Measurements from ENCODE around the gene SEMA4C.
"Not testable (repeated sequence)": the region's sequence is repeated elsewhere in the genome, so short reads cannot be mapped to it uniquely, and the experiment has no call there.

Gene SEMA4C

DNA sequence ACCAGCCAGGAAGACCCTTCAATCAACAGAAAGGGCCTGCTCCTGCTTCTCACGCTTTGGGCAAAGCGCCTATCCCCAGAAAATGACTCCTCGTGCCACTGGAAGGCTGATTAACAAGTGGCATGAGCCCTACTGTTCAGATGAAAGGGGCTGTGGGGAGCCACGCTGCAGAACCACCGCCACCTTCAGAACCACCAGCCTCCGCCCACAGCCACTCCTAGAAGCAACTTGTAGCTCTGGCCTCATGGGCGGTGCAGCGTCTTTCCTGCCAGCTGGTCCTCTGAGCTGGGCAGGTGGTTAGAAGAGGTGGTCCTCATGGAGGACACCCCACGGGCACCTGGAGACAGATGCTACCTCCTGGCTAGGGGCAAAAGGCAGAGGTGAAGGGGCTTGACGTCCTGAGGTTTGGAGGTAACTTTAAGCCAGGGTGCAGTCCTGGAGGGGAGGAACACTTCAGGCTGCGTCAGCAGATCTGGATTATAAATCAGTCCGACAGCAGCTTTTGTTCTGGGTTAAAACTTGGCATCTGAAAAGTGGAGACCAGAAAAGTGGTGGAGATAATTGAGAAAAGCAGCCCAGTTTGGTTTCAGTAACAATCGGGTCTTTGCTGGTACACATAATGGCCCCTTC lies 861 bp upstream of the SEMA4C start:
- Histone ChIP-seq H3K27ac (peak overlapping the region in 20 of 21 experiments; percentile 26 to 99 (median 97)), H3K4me3 (peak overlapping the region; percentile 58 to 96 (median 80))

DNA sequence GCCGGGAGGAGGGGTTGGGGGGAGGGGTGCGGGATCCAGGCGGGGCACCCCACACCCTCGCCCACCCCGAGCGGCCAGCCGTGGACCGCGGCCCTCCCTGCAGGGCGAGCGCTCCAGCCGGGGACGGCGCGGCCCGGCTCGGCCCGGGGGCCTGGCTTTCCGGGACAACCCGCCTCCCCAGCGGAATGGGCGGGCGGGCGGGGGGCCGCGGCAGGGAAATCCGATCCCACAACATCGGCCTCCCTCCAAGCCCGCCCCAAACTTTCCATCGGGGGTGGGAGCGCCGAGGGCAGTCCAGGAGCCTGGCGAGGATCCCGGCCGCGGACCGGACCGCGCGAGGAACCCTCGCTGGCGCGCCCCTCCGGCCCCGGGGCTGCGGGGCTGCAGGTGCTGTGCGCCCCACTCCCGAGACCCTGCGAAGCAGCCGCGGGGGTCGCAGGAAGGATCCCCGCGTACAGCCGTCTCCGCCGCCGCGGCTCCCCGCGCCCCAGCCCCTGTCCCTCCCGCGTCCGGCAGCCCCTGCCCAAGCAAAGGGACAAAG lies 529 bp downstream of the SEMA4C start:
- H3K4me3 ChIP-seq, result peak overlapping the region; percentile 58 to 96 (median 80)
- peak overlapping the region; percentile 88 to 99 (median 97) for H3K27ac ChIP-seq

DNA sequence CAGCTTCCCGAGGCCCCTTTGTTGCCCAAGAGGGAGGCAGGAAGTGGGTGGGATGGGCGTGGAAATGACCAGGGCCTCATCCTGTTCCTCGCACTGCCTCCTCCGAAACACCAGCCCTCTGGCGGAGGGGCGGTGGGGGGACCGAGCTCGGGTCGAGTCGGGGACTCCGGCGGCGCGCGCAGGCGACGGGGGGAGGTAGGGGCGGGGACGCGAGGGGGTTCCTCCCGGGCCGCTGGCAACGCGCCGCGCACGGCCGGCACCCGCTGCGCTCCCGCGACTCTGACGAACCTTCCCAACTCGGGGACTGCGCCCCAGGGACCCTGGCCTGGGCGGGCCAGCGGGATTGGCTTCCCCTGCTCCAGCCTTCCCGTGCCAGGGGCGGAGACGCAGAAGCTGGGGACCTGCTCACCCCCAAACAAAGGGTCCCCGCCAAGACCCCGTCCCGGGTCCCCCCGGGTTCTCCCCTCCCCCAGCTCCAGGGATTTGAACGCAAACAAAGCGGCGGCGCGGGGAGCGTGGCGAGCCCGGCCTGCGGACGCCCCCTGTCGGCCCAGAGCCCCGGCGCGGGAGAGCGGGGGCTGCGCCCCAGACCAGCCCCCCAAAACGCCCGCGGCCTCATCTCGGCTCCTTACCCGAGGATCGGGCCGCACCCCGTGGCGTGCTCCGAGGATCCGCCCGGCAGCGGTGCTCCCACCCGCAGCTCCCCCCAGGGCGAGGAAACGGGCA lies 1.2 kb downstream of the SEMA4C start:
- Histone ChIP-seq H3K4me3 (peak overlapping the region; percentile 58 to 96 (median 80)), H3K27ac (peak overlapping the region; percentile 88 to 99 (median 97))

DNA sequence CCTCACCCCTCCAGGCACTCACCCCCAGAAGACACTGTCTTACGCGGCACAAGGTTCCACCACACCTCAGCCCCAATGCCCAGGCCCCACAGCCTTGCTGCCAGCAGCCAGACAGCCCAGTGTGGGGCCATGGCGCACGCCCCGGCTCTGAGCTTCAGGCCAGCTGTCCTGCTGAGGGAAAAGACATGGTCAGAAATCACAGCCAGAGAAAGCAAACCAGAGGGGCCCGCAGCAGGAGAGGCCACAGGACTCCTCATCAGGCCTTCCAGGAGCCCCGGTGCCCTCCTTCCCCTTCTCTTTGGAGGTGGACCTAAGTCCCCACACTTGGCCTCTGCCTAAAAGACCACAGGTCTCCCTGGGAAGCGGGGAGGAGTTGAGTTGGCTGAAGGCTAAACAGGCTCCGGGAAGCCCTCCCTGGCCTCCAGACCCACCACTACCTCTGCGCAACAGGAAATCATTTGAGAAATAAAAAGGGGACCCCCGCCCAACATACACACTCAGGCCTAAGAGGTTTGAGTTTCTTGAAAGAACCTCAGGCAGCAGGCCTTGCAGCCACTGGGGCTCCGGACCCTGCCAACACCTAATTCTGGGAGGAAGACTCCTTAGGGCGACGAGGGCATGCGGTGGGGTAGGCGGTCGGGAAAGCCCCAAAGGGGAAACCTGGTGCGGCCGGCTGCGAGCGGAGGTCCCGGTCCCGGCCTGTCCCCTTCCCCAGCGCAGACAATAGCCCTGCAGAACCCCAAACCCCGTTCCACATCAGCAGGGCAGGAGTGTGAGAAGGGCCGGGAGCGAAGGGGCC lies 1.9 kb downstream of the SEMA4C start:
- peak overlapping the region in 20 of 21 experiments; percentile 88 to 99 (median 97) for H3K27ac ChIP-seq
- H3K4me3 ChIP-seq, result peak overlapping the region; percentile 58 to 96 (median 80)

DNA sequence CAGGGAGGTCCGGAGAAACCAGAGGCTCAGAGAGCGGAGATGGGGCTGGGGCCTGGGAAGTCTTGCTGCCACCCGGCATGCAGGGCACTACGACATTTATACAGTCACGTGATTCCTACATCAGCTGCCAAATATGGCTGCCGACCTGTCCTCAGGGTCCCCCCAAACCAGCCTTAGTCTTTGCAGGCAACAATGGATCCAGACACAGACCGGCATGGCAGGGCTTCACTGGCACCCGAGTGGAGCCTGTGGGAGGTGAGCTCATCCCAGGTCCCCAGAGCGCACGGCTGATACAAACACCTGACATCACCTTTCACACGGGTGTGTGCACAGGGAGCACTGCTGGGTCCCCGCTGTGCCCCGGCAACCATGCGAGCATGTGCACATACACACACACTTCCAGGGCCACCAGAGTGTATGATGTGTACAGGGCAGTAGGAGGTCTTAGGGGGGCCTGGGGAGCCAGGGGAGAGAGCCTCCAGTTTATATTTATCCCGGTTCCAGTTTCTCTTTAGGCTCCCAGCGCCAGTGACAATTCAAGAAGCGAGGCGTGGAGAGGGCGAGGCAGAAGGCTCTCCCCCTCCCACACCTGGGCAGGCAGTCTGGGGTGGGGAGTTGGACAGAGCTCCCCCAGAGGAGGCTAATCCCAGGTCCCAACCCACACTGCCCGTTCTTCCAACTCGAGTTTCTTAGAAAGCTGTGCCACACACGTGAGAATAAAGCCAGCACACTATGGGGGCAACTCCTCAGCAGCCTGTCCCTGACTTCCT lies 2.7 kb downstream of the SEMA4C start:
- peak overlapping the region in 20 of 21 experiments; percentile 5 to 99 (median 97) for H3K27ac ChIP-seq

DNA sequence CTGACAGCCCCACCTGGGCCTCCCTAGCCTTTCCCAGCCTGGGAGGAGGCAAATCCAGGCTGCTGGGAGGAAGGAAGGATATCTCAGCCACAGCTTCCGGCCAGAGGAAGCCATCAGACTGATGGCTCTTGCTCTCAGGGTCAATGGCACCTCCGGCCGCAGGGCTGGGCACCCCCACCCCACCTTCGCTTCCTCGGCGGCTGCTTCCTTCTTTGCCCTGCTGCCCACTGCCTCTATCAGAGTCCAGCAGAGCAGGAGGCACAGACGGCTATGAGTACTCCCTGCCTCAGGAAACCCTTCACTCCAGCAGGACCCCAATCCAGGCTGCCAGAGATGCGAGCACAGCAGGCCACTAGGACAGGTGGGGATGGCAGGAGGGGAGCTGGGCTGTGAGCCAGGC lies 3.3 kb downstream of the SEMA4C start:
- H3K4me3 ChIP-seq, result peak overlapping the region in 1 of 7 experiments; percentile 80
- peak overlapping the region in 12 of 21 experiments; percentile 1 to 99 (median 28) for H3K27ac ChIP-seq

More for the DNA sequence above, 2.7 kb downstream of the SEMA4C start:
- H3K4me3 ChIP-seq, result peak overlapping the region; percentile 58 to 96 (median 80)

DNA sequence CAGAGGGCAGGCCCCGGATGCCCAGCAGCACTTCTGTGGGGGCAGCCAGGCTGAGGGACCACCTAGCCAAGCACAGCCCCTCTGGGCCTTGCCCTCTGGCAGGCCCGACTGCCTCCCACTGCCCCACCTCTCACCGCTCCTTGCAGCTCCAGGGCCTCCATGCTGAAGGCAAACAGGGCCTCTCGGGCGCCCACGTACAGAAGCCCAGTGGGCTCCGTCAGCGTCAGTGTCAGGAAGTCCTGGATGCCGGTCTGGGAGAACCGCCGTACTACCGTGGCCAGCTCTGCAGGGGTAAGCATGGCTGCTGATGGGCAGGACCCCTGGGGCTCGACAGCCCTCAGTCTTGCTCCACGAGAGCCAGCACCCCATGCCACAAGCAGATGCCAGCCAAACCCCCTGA lies 3.7 kb downstream of the SEMA4C start:
- Histone ChIP-seq H3K4me3 (no peak overlapping the region), H3K27ac (peak overlapping the region in 5 of 21 experiments; percentile 1 to 99 (median 38))

DNA sequence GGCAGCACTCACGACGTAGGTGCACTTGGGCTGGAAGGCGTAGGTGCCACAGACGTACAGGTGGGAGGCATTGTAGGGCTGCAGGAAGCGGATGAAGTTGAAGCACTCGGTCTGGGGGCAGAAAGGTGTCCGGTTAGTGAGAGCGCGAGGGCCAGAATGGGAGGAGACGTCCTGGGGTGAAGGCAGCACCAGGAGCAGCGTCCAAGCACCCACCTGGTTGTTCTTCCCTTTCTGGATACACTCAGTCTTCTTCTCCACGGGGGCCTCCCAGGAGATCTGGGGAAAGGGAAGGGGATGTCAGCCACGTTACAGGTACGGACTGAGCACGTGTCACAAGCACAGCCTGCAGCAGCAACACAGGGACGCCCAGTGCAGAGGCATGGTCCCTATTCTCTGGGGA lies 4.2 kb downstream of the SEMA4C start:
- no peak overlapping the region for H3K27ac ChIP-seq
- H3K4me3 ChIP-seq, result no peak overlapping the region

DNA sequence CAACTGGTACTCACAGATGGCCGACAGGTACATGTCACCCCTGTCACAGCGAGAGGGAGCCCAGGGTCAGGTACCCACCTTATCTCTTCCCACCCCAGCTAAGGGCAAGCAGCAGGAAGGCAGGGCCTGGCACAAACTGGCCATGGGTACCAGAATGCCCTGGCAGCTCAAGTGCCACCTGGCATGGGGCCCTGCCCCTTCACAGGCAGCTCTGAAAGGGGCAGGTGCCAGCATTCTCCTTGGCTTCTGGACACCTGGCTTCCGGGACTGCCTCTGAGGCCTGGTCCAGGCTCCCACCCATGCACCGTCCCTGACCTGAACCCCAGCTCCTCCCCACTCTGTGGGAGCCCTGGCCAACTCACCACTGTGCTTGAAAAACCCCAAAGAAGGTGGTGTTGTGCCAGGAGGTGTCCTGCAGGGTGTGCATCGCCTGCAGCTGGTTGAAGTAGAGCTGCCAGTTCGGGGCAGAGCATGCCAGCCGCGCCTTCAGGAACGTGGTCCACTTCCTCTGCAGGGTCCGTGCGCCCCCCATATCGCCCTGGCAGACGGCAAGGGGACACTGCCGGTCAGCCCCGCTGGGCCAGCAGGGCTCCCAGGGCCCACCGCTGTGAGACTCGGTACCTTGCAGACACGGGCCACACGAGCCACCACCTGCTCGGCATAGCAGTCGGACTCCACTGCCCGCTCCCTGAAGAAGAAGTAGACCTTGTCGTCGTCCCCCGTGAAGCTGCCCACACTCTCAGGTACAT lies 5.4 kb downstream of the SEMA4C start:
- H3K4me3 ChIP-seq, result no peak overlapping the region
- H3K27ac ChIP-seq, result peak overlapping the region in 1 of 21 experiments; percentile 18

DNA sequence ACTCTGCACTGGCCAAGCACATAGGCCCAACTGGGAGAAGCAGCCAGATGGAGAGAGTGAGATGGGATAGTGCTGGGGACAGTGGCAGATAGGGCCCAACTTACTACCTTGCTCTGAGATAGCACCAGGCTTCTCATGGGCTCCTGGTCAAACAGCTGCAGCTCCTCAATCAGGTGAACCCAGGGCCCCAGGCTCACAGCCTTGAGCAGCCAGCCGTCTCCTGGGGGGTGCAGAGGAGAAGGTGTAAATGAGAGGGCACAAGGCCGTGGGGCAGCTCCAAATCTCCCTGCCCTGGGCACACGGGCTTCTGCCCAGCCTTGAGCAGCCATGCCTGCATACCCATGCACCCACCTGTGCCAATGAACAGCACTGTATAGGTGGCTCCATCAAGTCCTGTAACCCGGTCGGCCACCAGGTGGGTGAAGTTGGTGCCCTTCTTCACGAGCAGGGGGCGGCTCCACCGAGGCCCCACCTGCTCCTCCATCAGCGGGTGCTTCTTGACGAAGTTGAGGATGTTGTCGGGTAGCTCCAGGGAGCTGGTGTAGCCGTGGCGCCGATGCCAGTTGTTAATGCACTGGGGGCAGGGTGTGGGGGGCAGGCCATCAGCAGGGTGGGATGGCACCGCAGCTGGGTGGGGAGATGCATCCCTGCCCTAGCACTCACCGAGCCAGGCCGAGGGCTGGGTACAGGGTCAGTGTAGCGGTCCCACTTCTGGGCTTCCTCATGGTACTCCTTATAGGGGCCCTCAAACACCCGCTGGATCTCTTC lies 6.1 kb downstream of the SEMA4C start:
- Histone ChIP-seq H3K27ac (no peak overlapping the region), H3K4me3 (no peak overlapping the region)

DNA sequence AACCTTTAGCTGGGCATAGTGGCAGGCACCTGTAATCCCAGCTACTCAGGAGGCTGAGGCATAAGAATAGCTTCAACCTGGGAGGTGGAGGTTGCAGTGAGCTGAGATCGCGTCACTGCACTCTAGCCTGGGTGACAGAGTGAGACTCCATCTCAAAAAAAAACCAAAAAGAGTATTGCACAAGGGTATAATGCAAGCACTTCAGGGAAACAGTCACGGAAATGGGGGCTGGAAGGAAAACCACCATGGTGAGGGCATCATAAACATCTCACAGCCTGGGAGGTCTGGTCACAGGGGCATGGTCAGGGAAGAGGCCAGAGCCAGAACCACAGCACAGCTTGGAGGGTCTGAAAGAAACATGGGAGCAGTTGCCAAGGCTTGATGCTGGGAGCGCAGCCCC lies 6.8 kb downstream of the SEMA4C start:
- not testable (repeated sequence) for H3K27ac ChIP-seq, H3K4me3 ChIP-seq

DNA sequence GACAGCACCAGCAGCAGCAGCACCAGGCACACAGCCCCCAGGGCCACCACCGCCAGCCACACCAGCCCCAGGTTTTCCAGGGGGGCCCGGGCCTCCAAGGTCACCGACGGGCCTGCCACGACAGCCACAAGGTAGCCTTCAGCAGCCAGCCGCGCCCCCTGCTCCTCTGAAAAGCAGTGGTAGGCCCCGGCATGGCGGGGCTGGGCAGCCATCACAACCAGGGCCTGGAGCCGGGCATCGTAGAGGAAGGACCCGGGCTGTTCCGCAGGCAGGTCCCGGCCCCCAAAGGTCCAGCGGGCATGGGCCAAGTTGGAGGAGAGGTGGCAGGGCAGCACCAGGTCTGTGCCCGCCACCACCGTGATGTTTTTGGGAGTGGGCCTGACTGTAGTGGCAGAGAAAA lies 8.8 kb downstream of the SEMA4C start:
- Histone ChIP-seq H3K4me3 (no peak overlapping the region), H3K27ac (peak overlapping the region in 3 of 21 experiments; percentile 3 to 87 (median 18))

DNA sequence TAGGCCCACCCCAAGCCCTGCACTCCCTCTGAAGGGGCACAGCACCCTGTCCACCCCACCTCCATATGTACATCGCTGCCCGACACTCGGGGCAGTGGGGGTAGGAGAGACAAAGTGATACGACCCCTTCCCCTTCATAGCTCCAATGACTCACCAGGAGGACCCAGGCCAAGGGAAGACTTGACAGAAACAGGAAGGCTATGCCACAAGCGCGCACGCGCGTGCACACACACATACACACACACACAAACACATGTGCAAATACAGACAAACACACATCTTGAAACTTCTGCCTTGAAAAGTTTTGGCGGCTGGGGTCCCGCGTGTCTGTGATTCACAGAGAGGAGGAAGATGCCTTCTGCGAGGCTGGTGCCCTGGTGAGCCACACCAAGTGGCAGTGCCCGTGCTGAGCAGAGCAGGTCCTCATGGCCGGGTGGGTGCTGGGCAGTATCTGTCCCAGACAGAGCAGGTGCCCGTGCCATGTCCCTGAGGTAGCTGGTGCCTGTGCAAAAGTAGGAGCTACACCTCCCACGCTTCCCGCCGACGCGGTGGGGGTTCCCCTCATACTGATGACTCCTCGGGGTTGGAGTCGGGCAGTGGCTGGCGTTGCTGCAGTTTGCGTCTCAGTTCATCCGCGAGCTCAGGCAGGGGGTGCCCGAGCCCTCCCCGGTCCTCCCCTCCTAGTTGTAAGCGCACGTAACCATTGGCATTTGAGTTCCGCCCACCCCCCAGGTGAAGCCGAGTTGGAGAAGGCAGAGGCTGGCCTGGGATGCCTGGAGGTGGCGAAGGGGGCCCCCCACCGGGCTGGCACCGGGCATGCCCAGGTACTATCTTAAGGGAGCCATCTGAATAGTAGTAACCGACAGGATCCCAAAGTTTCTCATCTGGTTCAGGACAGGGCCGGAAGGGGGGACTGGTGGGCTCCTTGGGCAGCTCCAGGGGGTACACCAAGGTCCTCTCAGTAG lies 9.5 kb downstream of the SEMA4C start:
- Histone ChIP-seq H3K27ac (peak overlapping the region in 6 of 21 experiments; percentile 3 to 87 (median 54)), H3K4me3 (no peak overlapping the region)

DNA sequence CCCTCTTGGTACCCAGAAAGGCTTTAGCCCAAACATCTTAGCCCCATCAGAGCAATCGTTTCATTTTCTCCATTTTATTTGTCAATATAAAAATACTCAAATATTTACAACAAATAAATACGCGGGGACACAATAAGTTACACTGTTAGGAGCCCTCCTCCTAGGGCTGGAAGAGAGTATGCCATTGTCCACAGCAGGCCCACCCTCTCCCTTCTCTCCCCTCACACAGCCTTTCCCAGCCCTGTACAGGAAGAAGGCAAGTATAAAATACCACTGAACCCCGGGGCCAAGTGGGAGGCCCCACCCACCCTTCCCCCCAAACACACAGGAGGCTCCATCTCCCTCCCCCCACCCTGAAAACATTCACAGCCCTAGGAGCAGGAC lies 10.2 kb downstream of the SEMA4C start:
- peak overlapping the region in 8 of 21 experiments; percentile 21 to 87 (median 56) for H3K27ac ChIP-seq
- no peak overlapping the region for H3K4me3 ChIP-seq

DNA sequence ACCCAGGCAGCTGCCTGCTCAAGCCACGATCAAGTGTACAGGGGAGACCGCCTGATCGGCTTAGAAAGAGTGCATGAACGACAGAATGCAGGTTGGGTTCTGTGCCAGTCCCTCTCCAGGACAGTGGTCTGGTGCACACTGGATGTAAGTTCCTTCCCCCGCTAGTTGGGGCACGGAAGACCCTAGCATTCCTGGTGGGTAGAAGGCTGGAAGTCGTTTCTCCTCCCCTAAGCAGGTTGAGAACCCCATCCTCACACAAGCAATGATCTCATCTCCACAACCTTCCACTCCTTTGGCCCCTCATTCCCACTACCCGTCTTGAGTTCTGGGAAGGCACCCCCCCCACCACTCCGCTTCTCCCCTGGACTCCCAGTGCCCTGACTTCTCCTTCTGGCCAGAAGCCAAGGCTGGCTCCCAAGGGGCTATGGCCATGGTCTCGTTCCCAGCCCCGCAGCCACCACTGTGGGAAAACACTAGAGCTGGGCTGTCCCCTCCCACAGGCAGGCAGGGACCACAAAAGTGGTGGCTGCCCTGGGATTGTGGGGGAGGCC lies 10.7 kb downstream of the SEMA4C start:
- Histone ChIP-seq H3K27ac (peak overlapping the region in 14 of 21 experiments; percentile 32 to 91 (median 72)), H3K4me3 (peak overlapping the region in 3 of 7 experiments; percentile 60 to 79 (median 61))

DNA sequence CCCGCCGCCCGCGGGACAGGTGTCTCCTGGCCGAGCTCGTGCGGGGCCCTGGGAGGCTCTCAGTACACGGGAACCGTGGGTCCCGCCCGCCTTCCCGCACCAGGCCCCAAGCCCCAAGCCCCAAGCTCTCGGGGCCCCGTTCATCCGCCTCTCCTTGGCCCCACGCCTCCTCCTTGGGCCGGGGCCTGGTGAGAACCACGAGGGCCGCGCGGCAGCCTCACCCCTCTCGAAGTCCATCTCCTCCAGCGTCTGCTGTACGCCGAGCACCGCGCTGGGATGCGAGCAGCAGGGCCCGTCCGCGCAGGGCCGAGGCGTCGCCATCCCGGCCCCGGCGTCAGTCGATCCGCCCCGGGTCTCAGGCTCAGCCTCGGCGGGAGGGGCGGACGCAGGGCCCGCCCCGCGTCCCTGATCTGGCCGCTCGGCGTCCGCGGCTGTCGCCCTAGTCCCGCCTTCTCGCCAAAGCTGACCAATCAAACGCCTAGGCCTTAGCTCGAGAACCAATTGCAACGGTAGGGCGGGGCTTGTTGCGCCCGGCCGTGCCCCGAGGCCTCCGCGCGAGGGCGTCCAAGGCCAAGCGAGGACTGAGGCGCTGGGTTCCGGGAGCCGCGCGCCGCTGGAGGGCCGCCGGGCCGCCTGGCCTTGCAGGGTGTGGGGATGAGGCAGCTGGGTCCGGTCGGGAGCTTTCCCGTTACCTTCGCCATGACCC lies 12.1 kb downstream of the SEMA4C start, which contains the start of gene ANKRD39:
ANKRD39 (minus strand) TSS at position 350 of the 706 bp plus-strand sequence; CDS start at position 321, 29 bp downstream.
- Histone ChIP-seq H3K27ac (peak within 1 kb of the TSS; percentile 47 to 91 (median 82)), H3K4me3 (peak within 1 kb of the TSS; percentile 55 to 81 (median 61))
